Inferior parietal cortex (tissue), 1 donor: ENCODE data around the gene SSTR4.

Source experiments
- DNase-seq: peaks from one replicate; pipeline ENCODE4 v3.0.0-alpha.2; 2016; ENCODE audit errors: extremely low spot score

Gene SSTR4

GRCh38 chr20:23065266-23066201, 30.4 kb downstream of the SSTR4 start:
- DNase-seq = no peak

GRCh38 chr20:23066772-23067171, 31.7 kb downstream of the SSTR4 start:
- no peak for DNase-seq

- no peak for DNase-seq
These were observed 33.2 kb downstream of the SSTR4 start for GRCh38 chr20:23068283-23068682.

- no peak for DNase-seq
These were observed 34.0 kb downstream of the SSTR4 start for GRCh38 chr20:23069108-23069507.

DNA sequence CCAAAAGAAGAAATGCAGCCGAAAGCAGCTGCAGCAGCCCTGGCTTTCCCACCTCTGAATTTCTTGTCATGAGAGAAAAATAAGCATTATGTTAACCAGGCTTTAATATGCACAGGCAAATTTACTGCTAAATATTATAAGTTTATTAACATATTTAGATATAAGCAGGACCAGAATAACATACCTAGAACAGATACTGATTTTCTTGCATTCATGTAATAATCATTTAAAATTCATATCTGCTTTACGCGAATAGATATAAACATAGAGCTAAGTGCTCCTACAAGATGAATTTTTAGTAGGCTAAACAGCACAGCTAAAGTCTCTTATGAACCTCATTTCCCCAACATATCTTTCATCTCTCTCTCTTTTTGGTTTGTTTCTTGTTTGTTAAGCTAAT, 36.3 kb downstream of the SSTR4 start:
- DNase-seq = no peak

DNA sequence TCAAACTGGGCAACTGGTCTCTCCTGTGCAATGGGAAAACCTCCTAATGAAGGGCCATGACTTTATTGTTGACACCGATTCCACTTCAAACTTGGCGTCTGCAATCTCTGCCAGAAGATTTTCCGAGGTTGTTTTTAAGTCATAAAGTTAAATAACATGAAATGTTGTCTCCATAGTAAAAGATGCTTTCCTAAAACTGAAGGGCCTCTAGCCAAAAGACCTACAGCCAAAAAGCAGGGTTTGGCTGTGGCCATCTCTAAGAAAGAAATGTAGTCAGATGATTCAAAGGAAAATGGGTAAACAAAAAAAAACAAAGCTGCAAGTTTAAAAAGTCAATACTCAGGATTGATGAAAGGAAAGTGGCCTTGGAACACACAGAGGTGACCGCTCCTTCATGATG, 36.9 kb downstream of the SSTR4 start:
- DNase-seq = no peak

- DNase-seq = no peak
These were observed 37.9 kb downstream of the SSTR4 start for GRCh38 chr20:23072892-23073586.

GRCh38 chr20:23074052-23074451, 38.9 kb downstream of the SSTR4 start:
- DNase-seq = no peak

- no peak for DNase-seq
These were observed 42.2 kb downstream of the SSTR4 start for GRCh38 chr20:23077277-23077676.

GRCh38 chr20:23078351-23079015, 43.4 kb downstream of the SSTR4 start:
- no peak for DNase-seq

GRCh38 chr20:23079016-23079351, 43.9 kb downstream of the SSTR4 start:
- no peak for DNase-seq

DNA sequence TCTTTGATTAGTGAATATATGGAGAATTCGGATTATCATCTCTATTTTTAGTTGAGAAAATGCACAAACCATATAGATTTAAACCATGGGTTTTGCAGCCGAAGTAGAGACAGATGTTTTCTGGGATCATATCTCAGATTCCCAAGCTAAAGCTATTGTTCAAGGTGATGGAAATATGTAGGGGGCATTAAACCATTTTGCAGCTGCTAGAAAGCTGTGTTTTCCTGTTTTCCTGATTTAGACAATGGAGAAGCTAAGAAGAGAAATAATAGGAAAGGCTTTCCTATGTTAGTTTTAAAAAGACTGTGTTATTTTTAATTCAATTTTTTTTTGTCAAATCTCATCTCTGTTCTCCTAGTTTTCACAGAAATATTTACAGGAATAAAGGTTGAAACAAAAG, 44.8 kb downstream of the SSTR4 start:
- DNase-seq = no peak

- no peak for DNase-seq
These were observed 45.4 kb downstream of the SSTR4 start for GRCh38 chr20:23080521-23080920.

DNA sequence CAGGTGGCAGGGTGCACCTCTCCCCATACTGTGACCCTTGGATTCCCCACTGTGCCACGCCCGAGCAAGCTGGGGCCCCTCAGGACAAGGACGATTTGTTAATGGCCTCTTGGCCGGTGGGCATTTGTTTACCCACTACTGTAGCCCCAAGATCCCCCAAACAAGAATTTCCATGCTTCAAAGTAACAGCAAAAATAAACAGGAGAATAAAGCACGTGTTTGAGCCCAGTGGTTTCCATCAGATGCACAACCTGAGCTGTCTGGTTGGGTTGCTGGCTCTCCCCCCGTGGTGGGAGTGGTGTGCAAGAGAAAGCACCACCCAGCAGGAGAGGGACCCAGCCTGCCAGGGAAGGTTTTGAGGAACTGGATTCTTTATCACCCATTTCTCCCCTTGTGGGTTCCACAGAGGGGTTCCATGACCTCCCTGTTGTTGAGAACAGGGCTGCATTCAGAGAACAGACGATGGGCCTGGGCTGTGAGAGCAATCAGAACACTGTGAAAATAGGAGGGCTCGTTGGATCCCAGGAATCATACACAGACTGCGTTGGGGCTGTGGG, 46.2 kb downstream of the SSTR4 start:
- no peak for DNase-seq

- no peak for DNase-seq
These were observed 47.9 kb downstream of the SSTR4 start for GRCh38 chr20:23082846-23083552.

- DNase-seq = no peak
These were observed 48.6 kb downstream of the SSTR4 start for GRCh38 chr20:23083553-23084220.

DNA sequence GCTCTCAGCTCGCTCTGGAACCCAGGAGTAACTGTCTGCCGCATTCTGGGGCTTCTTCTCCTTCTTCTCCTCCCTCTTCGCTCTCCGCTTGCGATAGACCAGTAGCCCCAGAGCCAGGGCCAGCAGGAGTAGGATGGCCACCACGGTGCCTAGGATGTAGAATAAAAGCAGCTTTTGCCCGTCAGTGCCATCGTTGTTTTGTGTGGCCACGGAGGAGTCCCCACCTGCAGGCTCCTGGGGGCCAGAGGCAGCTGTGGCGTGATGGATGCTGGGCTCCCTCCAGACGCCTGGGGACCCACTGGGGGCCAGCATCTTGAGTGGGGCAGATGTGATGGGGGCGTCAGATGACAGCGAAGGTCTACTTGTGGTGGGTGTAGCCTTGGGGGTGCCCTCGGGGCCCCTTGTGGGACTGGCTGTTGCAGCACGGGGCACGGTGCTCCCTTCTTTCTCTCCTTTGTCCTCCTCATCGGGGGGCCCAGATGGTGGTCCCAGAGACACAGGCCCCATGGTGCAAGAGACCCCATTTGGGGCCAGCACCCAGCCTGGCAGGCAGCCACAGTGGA, 49.3 kb downstream of the SSTR4 start:
- no peak for DNase-seq

- no peak for DNase-seq
These were observed 49.8 kb downstream of the SSTR4 start for GRCh38 chr20:23084845-23085365.

- DNase-seq = no peak
These were observed 50.4 kb downstream of the SSTR4 start for GRCh38 chr20:23085436-23086055.

GRCh38 chr20:23086056-23086566, 51.0 kb downstream of the SSTR4 start, which contains the start of gene CD93:
Gene CD93, minus strand, starts transcription at chr20:23086324. Its CDS starts 132 bp downstream, at chr20:23086192.
- DNase-seq = no peak
